Measurements from ENCODE around the gene FAM98C. TPM values are rescaled to one million over a fixed set of nuclear protein-coding genes. Genes with fewer than 3 reads are reported as not detected.
A peak's percentile ranks its signal among the peaks of the same experiment; 100 is the strongest.

FAM98C gene
- total and polyA plus RNA-seq, 2 of the 13 experiments (the other 11 are each of a cell fraction or from before 2014, with no cell fraction given) = 10.0 to 11.5 TPM

DNA sequence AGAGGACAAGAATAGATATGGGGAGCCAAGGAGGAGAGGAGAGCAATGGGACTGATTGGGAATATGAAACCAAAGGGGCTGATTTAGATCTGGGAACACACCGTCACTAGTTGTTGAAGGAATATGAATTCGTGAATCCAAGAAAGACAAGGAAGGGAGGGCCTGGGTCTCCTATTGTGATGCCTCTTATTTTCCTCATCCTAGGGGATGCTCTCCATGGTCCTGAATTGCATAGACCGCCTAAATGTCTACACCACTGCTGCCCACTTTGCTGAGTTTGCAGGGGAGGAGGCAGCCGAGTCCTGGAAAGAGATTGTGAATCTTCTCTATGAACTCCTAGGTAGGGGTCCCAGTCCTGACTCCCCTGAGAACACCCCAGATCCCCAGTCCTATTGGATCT is 52.1 kb downstream of the FAM98C start (continued):
- TF ChIP-seq, protein P1, sequence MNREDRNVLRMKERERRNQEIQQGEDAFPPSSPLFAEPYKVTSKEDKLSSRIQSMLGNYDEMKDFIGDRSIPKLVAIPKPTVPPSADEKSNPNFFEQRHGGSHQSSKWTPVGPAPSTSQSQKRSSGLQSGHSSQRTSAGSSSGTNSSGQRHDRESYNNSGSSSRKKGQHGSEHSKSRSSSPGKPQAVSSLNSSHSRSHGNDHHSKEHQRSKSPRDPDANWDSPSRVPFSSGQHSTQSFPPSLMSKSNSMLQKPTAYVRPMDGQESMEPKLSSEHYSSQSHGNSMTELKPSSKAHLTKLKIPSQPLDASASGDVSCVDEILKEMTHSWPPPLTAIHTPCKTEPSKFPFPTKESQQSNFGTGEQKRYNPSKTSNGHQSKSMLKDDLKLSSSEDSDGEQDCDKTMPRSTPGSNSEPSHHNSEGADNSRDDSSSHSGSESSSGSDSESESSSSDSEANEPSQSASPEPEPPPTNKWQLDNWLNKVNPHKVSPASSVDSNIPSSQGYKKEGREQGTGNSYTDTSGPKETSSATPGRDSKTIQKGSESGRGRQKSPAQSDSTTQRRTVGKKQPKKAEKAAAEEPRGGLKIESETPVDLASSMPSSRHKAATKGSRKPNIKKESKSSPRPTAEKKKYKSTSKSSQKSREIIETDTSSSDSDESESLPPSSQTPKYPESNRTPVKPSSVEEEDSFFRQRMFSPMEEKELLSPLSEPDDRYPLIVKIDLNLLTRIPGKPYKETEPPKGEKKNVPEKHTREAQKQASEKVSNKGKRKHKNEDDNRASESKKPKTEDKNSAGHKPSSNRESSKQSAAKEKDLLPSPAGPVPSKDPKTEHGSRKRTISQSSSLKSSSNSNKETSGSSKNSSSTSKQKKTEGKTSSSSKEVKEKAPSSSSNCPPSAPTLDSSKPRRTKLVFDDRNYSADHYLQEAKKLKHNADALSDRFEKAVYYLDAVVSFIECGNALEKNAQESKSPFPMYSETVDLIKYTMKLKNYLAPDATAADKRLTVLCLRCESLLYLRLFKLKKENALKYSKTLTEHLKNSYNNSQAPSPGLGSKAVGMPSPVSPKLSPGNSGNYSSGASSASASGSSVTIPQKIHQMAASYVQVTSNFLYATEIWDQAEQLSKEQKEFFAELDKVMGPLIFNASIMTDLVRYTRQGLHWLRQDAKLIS (CRISPR knock-in tag; IDR thresholded peaks at IDR 0.05) = no peak
- TF ChIP-seq TSC22D2 (CRISPR knock-in tag; IDR thresholded peaks at IDR 0.05; ENCODE audit: borderline replicate concordance) (0 out of 2 replicates have a peak, but pooled peaks have one; percentile 51), ZNF790 (CRISPR knock-in tag; IDR thresholded peaks at IDR 0.05; ENCODE audit: borderline replicate concordance) (no peak), SMAD1 (CRISPR knock-in tag; IDR thresholded peaks at IDR 0.05; ENCODE audit: borderline replicate concordance, low read depth) (no peak), ZSCAN9 (CRISPR knock-in tag; IDR thresholded peaks at IDR 0.05; ENCODE audit: borderline replicate concordance) (peak; percentile 58; the same call in 1 of the 2 replicates), ZFP82 (CRISPR knock-in tag; IDR thresholded peaks at IDR 0.05; ENCODE audit: borderline replicate concordance) (no peak), GABPB1 (CRISPR knock-in tag; IDR thresholded peaks at IDR 0.05) (no peak), ZNF34 (CRISPR knock-in tag; IDR thresholded peaks at IDR 0.05; ENCODE audit: borderline replicate concordance) (no peak), SOX5 (CRISPR knock-in tag; IDR thresholded peaks at IDR 0.05; ENCODE audit: borderline replicate concordance) (no peak), YY1 (IDR thresholded peaks at IDR 0.05; ENCODE audit: insufficient read depth, insufficient replicate concordance, low read depth, low read length) (no peak), ZNF225 (CRISPR knock-in tag; IDR thresholded peaks at IDR 0.05) (no peak), CHD2 (IDR thresholded peaks at IDR 0.05; ENCODE audit: low read depth, low read length) (no peak), ATM (IDR thresholded peaks at IDR 0.05; ENCODE audit: borderline replicate concordance) (no peak), ZNF570 (CRISPR knock-in tag; IDR thresholded peaks at IDR 0.05; ENCODE audit: borderline replicate concordance) (no peak)
- TF ChIP-seq, protein P2, sequence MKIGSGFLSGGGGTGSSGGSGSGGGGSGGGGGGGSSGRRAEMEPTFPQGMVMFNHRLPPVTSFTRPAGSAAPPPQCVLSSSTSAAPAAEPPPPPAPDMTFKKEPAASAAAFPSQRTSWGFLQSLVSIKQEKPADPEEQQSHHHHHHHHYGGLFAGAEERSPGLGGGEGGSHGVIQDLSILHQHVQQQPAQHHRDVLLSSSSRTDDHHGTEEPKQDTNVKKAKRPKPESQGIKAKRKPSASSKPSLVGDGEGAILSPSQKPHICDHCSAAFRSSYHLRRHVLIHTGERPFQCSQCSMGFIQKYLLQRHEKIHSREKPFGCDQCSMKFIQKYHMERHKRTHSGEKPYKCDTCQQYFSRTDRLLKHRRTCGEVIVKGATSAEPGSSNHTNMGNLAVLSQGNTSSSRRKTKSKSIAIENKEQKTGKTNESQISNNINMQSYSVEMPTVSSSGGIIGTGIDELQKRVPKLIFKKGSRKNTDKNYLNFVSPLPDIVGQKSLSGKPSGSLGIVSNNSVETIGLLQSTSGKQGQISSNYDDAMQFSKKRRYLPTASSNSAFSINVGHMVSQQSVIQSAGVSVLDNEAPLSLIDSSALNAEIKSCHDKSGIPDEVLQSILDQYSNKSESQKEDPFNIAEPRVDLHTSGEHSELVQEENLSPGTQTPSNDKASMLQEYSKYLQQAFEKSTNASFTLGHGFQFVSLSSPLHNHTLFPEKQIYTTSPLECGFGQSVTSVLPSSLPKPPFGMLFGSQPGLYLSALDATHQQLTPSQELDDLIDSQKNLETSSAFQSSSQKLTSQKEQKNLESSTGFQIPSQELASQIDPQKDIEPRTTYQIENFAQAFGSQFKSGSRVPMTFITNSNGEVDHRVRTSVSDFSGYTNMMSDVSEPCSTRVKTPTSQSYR (CRISPR knock-in tag; IDR thresholded peaks at IDR 0.05; ENCODE audit: borderline replicate concordance) = 0 out of 2 replicates have a peak, but pooled peaks have one; percentile 13
- TF ChIP-seq, protein P3, sequence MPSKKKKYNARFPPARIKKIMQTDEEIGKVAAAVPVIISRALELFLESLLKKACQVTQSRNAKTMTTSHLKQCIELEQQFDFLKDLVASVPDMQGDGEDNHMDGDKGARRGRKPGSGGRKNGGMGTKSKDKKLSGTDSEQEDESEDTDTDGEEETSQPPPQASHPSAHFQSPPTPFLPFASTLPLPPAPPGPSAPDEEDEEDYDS (CRISPR knock-in tag; IDR thresholded peaks at IDR 0.05) = no peak
- TF ChIP-seq, protein P4, sequence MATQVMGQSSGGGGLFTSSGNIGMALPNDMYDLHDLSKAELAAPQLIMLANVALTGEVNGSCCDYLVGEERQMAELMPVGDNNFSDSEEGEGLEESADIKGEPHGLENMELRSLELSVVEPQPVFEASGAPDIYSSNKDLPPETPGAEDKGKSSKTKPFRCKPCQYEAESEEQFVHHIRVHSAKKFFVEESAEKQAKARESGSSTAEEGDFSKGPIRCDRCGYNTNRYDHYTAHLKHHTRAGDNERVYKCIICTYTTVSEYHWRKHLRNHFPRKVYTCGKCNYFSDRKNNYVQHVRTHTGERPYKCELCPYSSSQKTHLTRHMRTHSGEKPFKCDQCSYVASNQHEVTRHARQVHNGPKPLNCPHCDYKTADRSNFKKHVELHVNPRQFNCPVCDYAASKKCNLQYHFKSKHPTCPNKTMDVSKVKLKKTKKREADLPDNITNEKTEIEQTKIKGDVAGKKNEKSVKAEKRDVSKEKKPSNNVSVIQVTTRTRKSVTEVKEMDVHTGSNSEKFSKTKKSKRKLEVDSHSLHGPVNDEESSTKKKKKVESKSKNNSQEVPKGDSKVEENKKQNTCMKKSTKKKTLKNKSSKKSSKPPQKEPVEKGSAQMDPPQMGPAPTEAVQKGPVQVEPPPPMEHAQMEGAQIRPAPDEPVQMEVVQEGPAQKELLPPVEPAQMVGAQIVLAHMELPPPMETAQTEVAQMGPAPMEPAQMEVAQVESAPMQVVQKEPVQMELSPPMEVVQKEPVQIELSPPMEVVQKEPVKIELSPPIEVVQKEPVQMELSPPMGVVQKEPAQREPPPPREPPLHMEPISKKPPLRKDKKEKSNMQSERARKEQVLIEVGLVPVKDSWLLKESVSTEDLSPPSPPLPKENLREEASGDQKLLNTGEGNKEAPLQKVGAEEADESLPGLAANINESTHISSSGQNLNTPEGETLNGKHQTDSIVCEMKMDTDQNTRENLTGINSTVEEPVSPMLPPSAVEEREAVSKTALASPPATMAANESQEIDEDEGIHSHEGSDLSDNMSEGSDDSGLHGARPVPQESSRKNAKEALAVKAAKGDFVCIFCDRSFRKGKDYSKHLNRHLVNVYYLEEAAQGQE (IDR thresholded peaks at IDR 0.05; ENCODE audit: borderline replicate concordance in 1 of 2, low read depth in 1 of 2, low read length in 2 of 2) = peak; percentile 76 to 96
- TF ChIP-seq, protein P5, sequence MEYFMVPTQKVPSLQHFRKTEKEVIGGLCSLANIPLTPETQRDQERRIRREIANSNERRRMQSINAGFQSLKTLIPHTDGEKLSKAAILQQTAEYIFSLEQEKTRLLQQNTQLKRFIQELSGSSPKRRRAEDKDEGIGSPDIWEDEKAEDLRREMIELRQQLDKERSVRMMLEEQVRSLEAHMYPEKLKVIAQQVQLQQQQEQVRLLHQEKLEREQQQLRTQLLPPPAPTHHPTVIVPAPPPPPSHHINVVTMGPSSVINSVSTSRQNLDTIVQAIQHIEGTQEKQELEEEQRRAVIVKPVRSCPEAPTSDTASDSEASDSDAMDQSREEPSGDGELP (IDR thresholded peaks at IDR 0.05; ENCODE audit: borderline replicate concordance, low read depth) = no peak
